HEK293T (cell line): ENCODE data around the gene HOXA5.

Source experiments
- ARNT ChIP-seq: fragments of 450-650 bp; IDR thresholded peaks from 2 replicates; pipeline ENCODE4 v1.6.1; 2017; ENCODE audit warnings: mild to moderate bottlenecking
- ELF4 ChIP-seq: fragments of 450-650 bp; IDR thresholded peaks from 2 replicates; pipeline ENCODE4 v1.6.1; 2017; ENCODE audit warnings: antibody characterized with exemption
- L3MBTL2 ChIP-seq: fragments of 450-650 bp; conservative IDR thresholded peaks from 2 replicates; pipeline ENCODE4 v1.6.1; 2016; ENCODE audit warnings: mild to moderate bottlenecking

DNA sequence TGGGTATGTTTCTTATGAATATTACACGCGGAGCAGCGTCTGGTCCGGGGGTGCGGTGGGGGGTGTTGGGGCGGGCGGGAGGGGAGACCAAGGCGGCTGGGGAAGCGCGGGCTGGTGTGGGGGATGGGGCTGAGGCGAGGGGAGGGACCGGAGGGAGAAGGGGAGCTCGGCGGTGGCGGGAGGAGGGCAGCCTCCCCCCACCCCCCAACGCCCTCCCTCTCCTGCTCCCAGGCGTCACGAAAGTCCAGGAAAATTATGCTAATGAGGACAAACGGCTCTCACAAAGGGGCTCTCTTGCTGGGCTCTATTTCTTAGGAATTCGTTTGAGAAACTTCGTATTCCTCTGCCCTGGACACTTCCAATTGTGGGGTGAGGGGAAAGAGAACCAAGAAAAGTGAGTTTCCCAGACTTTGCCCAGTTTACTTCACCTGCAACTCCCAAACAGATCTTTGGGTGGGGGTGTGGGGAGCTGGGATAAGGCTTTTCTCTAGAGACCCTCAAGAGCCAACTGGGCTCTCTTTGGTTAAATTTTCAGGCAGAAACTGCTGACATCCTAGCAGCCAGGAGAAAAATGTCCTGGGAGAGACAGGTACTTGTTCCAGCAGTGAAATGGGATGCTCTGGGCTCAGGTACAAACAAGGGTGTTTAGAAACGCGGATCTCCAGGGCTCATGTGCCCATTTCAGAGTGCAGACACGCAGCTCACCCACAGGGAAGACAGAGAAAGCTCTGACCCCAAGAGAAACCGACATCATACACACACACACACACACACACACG lies 29.3 kb downstream of the HOXA5 start:
- no peak for TF ChIP-seq ELF4
- TF ChIP-seq ARNT = no peak
- no peak for TF ChIP-seq L3MBTL2
